Activated CD8-positive, alpha-beta memory T cell treated with anti-CD3 and anti-CD28 coated beads, Interleukin-2, amount 50 U/mL, for 1 hour (primary cell): ENCODE measurements around the gene PRICKLE2.

Experiments
- DNase-seq: peaks from one replicate; pipeline ENCODE4 v3.0.0-alpha.2; 2020; ENCODE audit errors: extremely low read depth

PRICKLE2 gene

DNA sequence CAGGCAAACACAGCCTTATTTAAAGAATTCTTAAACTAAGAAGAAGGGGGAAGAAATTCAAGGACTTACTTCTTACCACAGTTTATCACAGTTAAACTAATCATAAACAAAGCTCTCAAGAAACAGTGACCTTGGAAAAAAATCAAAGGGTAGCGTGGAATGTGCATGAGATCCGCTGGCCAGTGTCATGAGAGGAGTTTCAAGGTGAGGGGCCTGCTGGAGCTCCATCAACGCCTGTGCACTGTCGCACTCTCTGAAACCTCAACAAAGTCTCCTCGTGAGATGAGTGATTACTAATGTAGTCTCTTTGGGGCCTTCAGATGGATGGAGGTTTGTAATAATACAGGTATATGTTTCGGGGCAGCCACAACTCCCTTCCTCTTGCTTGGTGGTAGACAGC lies 28.4 kb upstream of the PRICKLE2 start:
- no peak for DNase-seq

DNA sequence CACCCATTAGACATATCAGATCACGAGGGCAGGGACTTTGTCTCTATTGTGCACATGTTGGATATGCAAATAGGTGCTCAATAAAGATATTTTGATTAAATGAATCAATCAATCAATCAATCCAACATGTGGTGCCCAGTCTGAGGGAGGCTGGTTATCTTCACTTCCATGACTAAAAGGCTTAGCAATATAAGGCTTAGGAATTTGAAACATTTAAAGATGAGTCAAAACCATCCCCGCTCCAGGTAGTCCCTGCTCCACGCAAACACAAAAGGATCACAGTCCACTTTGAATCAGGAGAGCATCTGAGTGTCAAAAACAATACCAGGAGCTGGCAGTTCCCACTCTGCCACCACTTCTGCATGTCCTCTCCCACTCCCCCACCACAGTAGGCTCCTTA lies 25.8 kb upstream of the PRICKLE2 start:
- no peak for DNase-seq

DNA sequence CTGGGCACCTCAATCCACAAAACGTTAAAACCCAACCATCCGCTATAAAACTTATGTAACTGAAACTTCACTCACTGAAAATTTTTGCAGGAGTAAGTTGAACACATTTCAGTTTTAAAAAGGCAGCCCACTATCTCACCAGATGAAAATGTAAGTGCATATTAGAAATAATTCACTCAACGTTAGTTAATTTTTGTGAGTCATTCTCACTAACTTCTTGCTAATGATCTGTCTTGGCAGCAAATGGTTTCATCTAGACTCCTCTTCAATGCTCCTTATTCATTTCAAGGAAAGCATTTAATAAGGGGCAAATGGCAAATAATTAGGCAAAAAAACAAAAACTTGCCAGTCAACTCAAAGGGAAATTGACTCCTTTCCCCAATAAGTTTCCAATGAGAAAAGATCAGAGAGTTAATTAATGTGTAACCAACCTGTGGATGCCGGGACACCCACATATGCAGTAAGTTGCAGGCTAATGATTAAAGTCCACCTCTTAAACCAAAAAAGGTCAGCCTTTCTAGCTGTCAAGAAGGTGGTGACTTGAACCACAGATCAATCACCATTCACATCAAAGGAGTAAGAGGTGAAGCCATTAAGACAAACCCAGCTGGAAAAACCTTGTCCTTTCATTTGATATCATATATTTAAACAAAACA lies 22.9 kb upstream of the PRICKLE2 start:
- DNase-seq = no peak

DNA sequence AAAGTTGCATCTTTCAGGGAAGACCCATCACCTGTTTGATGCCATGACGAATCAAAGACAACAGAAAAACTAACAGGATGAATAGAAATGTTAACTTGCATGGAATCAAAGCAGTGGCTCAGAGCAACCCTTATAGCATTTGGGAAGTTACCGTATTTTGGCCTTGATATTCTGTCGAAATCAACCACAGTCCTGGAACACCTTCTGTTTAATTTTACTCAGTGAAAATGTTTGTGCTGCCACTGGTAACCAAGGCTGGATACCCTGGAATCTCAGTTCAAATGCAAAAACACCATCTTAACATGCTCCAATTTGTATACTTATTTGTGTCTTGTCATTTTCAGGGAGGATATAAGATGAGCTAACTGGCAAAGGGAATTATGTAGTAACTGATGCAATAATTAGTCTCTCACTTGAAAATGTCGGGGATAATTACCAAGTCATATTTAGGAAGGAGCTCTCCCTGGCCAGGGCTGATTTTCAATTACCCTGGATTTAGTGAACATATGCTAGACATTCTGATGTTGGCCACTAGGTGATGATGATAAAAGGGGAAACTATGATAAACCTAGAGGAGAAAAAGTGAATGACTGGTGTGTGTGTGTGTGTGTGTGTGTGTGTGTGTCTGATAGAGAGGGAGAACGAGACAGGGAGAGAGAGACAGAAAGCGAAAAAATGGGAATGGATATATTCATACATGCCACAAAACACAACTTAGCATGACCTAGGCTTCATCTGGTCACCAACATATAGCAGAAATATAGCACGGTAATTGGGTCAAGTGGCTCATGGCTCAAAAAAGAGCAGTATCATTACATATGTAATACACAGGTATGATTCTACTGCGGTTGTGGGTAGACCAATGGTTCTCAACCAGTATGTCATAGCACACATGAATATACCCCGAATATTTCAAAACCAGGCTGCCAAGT lies 19.0 kb upstream of the PRICKLE2 start:
- no peak for DNase-seq

DNA sequence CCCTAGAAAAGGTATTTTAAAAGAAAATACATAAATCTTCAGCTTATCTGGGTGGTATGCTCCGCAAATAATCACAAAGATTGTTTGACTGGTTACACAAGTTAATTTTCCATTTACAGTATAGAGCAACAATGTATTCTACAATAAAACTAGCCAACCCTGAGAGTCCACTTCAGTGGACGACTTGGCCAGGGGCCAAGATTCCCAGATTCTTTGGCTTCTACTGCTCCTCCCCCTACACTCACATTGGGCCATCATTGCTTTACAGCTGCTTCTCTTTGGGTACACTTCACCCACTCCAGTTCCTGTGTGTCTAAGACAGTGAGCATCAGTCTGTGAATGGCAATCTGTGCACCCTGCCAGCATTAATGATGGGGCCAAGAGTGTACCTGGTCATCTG lies 17.2 kb upstream of the PRICKLE2 start:
- no peak for DNase-seq

DNA sequence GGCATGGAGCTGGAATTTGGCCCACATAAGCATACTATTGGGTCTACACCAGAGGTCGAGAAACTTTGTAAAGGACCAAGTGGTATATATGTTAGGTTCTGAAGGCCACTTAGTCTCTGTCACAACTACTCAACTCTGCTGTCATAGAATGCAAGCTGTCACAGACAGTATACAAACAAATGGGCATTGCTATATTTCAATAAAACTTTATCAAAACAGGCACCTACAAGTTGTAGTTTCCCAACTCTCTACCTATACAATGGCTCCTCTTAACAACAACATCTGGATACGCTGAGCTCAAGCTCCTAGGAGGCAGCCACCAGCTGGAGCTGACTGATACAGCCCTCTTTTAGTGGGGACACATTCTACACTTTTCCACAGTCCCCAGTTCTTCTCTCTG lies 15.7 kb upstream of the PRICKLE2 start:
- no peak for DNase-seq

DNA sequence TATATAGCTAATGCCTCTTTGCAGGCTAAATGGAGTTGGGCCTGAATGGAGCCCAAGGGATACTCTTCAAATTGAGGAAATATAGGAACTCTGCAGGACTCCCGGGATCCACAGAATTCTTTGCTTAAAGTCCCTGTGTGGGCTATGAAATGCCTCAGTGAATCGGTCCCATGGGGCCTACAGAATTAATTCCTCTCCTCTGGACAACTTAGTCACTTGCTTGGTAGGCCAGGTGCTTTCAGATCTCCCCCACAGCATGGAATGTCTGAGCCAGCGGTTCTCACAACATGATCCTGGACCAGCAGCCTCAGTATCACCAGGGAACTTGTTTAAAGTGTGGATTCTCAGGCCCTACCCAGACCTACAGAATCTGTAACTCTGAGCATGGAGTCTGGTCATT lies 15.1 kb upstream of the PRICKLE2 start:
- DNase-seq = no peak

DNA sequence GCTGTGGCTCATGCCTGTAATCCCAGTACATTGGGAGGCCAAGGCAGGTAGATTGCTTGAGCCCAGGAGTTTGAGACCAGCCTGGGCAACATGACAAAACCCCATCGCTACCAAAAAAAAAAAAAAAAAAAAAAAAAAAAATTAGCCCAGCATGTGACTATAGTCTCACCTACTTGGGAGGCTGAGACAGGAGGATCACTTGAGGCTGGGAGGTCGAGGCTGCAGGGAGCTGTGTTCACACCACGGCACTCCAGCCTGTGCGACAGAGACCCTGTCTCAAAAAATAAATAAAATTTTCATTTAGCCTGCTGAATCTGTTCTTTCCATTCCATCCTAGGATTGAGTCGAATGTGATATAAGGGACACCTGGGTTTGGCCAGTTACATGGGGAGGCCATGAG lies 14.6 kb upstream of the PRICKLE2 start:
- DNase-seq = no peak

DNA sequence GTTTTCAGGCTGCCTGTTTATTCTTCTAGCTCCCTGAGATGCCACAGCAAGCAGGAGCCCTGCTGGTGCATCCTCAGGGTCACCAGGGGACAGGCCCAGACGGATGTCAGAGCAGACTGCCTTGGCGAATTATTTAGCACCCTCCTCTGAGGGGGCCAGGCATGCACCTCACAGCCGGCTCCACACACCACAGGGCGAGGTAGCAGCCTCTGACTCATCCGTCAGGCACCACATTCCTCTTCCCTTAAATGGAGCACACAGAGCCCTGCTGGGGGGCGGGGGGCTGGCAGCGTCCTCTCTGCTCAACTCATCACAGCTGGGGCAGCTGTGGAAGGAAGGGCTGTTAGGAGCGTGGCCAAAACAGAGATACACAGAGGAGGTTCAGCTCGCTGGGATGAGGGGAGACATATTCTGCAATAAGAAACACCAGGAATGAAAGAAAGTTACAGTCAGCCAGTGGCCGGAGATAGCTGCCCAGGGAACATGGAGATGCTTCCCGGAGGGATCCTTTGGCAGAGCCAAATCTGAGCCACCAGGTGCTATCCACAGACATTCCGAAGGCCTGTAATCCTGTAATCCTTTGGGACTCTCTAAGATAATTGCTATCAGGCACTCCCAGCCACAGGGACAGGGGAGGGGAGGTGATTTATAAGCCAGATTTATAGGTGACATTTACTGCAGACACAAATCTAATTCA lies 13.9 kb upstream of the PRICKLE2 start:
- DNase-seq = no peak

DNA sequence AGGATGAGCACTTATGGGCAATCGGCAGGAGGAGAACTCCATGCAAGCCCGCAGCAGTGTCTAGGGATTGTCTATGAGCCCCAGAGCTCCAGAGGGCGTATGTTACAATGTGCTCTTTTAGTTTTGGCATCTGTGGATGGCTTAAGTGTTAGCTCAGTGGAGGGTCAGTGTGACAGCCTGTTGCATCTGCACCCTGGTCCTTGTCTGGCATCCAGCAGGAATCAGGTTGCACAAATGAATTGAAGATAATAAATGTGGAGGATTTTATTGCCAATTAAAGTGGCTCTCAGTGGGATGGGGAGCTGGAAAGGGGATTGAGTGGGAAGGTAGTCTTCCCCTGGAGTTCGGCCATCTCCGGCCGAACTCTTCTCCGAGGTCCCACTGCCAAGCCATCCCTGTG lies 11.8 kb upstream of the PRICKLE2 start:
- DNase-seq = no peak

DNA sequence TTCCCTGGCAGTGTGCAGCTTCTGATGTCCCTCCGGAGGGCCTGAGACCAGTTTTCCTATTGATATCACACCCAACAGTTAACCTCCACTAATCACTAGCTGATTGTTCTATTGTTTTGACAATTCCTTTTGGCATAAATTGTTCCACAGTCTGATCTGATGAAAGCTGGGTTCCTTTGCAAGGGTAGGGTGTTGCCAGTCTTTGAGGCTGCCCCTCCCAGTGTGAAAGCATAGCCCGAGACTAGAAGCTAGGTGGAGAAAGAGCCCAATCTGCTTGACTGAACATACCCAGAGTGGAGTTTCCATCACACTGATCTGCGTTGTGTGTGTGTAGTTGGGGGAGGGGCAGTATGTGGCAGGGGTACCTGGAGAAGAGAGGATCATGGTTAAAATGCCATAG lies 10.3 kb upstream of the PRICKLE2 start:
- DNase-seq = no peak

DNA sequence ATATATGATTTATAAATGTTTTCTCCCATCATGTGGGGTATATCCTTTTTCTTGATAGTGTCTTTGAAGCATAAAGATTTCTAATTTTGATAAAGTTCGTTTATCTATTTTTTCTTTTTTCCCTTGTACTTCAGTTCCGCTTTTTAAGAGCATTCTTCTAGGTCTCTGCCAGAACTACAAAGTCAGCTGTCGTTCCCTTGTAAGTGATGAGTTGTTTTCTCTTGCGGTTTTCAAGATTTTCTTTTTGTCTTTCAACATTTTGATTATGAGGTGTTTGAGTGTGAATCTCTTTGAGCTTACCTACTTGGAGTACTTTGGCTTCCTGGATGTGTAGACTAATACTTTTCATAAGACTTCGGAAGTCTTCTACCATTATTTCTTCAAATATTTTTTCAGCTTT lies 9.3 kb upstream of the PRICKLE2 start:
- DNase-seq = no peak

DNA sequence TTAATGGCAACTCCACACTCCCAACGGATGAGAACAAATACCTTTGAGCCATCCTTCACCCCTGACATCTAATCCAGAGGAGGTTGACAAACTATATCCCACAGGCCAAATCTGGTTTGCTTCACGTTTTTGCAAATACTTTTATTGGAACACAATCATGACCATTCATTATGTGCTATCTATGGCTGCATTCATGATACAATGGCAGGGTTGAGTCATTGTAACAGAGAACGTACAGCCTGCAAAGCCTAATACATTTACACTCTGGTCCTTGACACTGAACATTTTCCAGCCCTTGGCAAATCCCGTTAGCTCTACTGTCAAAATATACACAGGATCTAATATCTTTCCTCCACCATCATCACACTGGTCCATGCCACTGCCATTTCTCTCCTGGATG lies 7.6 kb upstream of the PRICKLE2 start:
- DNase-seq = no peak

DNA sequence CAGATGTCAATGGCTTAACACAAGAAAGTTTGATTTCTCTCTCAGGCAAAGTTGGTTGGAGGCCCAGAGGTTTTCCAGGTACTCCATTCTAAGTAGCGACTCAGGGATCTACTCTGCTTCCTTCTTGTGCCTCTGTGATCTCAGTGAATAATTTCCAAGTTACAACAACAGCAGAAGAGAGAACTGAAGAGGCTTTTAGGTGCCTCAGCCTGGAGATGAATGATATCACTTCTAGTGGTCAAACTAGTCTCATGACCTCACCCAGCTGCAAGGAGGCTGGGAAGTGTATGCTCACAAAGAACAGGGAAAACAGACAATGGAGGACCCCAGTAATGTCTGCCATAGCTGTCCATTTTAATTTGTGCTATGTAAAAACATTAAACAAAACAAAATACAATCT lies 4.6 kb upstream of the PRICKLE2 start:
- no peak for DNase-seq

DNA sequence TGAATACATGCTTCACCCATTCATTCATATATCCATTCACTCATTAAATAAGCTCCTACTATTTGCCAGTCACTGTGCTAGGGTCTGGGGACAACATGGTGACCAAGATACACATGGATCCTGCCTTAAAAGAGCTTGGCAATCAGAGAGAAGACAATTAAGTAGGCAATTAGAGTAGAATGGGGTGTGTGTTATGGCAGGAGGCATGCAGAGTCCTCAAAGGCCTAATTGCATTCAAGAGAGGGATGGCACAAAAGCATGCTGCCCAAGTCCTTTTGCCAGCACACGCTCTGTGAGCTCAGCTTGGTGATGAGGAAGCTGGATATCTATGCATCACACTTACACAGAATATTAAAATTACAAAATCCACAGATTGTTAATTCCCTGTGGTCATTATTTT lies 2.8 kb upstream of the PRICKLE2 start:
- DNase-seq = no peak

DNA sequence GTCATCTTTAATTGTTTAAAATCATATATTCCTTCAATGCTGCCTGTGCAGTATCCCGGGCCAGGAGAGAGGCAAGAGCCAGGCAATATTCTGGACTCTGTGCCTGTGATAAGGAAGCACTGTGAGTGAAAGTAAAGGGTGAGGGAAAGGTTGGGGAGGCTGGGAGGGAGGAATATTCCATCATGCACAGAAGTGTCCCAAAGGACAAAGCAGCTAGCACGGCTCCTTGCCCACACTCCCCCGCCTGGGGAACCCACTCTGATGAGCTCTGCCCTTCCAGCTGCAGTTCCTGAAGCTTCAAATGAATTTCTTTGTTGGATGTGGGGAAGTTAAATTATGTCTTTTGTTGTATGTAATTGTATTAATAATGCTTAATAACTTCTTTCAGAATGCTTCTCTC lies 1.5 kb upstream of the PRICKLE2 start:
- DNase-seq = no peak

DNA sequence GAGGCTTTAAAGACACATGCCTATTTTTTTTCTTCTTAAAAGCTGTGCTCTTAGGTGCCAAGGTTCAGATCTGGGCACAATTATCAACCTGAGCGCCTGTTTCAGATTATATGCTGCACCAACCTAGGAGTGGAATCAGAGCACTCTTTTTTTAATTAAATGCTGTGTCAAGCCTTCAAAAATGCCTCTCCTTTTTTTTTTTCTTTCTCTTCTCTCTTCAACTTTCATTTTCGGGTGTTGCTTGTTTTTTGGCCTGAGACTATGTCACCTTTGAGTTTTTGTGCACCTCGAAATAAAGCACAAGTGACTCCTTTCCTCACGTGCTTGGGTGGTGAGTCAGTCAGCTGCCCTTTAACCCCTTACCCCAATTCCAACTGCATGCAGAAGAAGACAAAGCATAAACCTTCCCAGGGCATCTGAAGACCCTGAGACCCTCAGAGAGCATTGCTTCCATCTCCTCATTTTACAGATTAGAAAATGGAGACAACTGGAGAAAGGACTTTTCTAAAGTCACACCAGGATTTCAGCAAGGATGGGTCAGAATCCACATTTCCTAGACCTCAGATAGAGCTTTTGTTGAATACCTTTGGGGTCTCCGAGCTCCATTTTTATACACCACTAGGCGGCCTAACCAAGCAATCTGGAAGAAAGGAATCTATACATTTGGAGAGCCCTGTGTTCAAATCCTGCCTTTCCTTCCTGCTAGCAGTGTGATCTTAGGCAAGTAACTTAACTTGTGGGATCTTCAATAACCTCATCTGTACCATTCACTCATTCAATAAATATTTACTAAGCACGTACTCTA lies 631 bp upstream of the PRICKLE2 start:
- DNase-seq = no peak

DNA sequence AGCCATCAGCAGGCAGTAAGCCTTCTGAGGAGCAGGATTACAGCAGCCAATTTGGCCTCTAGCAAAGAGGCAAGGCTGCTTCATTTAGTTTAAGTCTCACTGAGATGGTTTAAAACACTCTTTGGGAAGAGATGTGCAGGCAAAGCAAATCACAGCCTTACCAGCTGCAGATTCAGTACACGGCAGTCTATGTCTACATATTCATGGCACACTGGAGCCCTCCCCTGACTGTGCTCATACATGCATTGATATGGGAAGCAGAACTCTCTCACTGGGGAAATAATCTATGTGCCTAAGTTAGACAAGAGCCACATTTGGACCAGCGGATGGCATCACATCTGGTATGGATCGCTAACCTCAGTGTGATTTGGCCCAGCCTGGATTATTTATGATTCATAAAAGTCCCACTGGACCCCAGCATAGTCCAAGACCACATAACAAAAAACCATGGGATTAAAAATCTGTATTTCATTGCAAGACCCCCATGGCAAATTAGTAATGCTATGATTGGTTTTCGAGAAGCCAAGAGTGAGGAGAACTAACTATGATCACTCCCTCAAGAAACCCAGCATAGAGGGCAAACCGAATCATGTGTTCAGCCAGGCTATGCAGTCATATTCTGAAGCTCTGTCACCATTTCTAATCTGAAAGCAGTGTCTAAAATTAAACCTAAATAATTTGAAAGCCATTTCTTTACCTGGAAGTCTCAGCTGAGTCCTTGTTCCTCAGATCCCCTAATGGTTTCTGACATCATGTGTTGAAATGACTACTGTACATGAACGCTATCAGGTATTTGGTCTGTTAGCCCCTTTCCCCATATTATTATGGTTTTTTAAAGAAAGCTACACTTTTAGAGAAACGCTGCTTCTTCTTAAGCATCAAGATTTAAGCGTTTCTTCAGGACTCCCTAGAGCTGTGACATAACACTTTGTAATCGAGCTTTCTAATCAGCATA lies 1.2 kb downstream of the PRICKLE2 start:
- DNase-seq = no peak

DNA sequence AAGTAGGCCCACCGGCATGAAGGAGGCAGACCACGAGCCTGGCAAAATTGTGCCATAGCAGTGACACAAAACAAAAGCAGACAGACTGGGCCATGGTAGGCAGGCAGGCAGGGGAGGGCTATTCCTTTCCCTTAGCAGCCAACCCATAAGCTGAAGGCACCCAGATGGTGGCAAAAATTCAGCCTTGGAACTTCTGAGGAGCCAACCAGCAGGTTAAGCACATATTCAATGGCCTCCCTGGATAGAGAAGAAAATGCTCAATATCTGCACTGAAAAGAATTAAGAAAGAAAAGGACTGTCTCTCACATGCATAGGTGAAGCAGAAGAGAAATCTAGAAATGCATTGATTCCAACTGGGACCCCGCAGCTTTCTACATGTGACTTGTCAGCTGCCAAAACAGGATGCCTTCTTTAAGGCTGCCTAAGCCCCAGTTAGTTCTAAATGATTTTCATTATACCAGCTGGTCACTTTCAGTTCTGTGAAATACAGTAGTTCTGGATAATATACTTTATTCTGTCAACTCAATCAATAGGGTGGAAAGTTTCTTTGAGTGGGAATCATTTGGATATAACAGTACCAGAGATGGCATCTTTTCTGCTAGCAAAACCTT lies 2.7 kb downstream of the PRICKLE2 start:
- DNase-seq = no peak

DNA sequence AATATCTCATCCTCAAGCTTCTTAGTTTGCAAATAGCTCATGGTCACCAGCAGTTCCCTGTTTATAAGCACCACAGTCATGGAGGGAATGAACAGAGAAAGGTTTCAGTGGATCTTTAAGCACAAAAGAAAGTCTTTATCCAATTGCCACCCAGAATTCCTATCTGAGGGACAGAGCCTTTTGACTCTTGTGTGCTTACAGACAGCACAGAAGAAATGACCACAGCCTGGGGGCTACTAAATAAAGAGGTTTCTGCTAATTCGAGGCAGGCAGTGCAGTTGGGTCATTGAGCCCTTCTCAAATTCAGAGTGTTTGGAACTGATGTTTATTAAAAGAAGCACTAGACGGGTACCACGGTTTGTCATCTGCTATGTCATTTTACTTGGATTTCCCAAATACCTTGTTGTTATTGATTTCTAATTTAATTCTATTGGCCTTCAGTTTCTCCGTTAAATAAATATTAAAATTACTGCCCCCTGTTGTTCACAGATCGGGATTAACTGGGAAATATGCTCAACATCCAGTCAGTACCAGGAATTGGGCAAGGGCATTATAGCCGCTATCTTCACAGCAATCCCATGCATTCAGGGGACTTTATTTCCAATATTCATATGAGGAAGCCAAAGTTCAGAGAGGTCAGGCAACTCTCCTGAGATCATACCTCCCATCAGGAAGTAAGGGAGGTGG lies 3.6 kb downstream of the PRICKLE2 start:
- no peak for DNase-seq
